ENCODE measurements around the gene LYSMD3. TPM values are rescaled to one million over a fixed set of nuclear protein-coding genes. Genes with fewer than 3 reads are reported as not detected.

Gene LYSMD3
- total RNA-seq, 1 donor = 25.8 TPM

GRCh38 chr5:90472783-90473395 is 56.5 kb downstream of the LYSMD3 start:
- DNase-seq (ENCODE audit: low read depth) = no peak
- peak overlapping the region; percentile 92 for H3K4me3 ChIP-seq (ENCODE audit: low read depth, low read length)
- TF ChIP-seq, protein P1, sequence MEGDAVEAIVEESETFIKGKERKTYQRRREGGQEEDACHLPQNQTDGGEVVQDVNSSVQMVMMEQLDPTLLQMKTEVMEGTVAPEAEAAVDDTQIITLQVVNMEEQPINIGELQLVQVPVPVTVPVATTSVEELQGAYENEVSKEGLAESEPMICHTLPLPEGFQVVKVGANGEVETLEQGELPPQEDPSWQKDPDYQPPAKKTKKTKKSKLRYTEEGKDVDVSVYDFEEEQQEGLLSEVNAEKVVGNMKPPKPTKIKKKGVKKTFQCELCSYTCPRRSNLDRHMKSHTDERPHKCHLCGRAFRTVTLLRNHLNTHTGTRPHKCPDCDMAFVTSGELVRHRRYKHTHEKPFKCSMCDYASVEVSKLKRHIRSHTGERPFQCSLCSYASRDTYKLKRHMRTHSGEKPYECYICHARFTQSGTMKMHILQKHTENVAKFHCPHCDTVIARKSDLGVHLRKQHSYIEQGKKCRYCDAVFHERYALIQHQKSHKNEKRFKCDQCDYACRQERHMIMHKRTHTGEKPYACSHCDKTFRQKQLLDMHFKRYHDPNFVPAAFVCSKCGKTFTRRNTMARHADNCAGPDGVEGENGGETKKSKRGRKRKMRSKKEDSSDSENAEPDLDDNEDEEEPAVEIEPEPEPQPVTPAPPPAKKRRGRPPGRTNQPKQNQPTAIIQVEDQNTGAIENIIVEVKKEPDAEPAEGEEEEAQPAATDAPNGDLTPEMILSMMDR (IDR thresholded peaks at IDR 0.05; ENCODE audit: insufficient read depth, low read length) = no peak

Other genes starting within 250 kb of the LYSMD3 start
- gene CETN3, start 119.8 kb downstream of the LYSMD3 start, total RNA-seq (ENCODE audit: low replicate concordance) = 17.2 and 60.8 TPM in 2 replicates
- gene MBLAC2, start 54.8 kb downstream of the LYSMD3 start, total RNA-seq (ENCODE audit: low replicate concordance) = 6.4 and 10.3 TPM in 2 replicates
- gene POLR3G, start 54.7 kb downstream of the LYSMD3 start, total RNA-seq (ENCODE audit: low replicate concordance) = 6.7 and 20.6 TPM in 2 replicates
- 0.18 and 0.25 TPM in 2 replicates for gene ADGRV1, start 29.2 kb upstream of the LYSMD3 start, total RNA-seq (ENCODE audit: low replicate concordance)

Data from fibroblast of the aortic adventitia (primary cell).